DMS 273 treated with DMSO at 0.1 percent for 48 hours (cell line): ENCODE data around the gene WDR64.
"Not testable (repeated sequence)": the region's sequence is repeated elsewhere in the genome, so short reads cannot be mapped to it uniquely, and the experiment has no call there.

ENCODE experiments used
- DNase-seq: peaks from one replicate; lab custom pipeline; 2025; lab: John Stamatoyannopoulos, UW

Gene WDR64

GRCh38 chr1:241800640-241801039 is 148.6 kb downstream of the WDR64 start:
- no peak for DNase-seq

- no peak for DNase-seq
Measured at GRCh38 chr1:241802863-241803262, 150.8 kb downstream of the WDR64 start.

- DNase-seq = not testable (repeated sequence)
Measured at GRCh38 chr1:241804706-241805105, 152.6 kb downstream of the WDR64 start.

GRCh38 chr1:241808265-241808664 is 156.2 kb downstream of the WDR64 start:
- no peak for DNase-seq

GRCh38 chr1:241810769-241811405 is 158.8 kb downstream of the WDR64 start:
- no peak for DNase-seq

GRCh38 chr1:241813768-241814320 is 161.8 kb downstream of the WDR64 start:
- no peak for DNase-seq

GRCh38 chr1:241816008-241816407 is 163.9 kb downstream of the WDR64 start:
- DNase-seq = no peak

GRCh38 chr1:241817331-241817792 is 165.3 kb downstream of the WDR64 start:
- no peak for DNase-seq

- no peak for DNase-seq
Measured at GRCh38 chr1:241817956-241818612, 166.0 kb downstream of the WDR64 start.

- DNase-seq = no peak
Measured at GRCh38 chr1:241819340-241819866, 167.3 kb downstream of the WDR64 start.

- DNase-seq = no peak
Measured at GRCh38 chr1:241821363-241821762, 169.3 kb downstream of the WDR64 start.

- no peak for DNase-seq
Measured at GRCh38 chr1:241822846-241823245, 170.8 kb downstream of the WDR64 start.

GRCh38 chr1:241823925-241824324 is 171.8 kb downstream of the WDR64 start:
- DNase-seq = no peak

- DNase-seq = no peak
Measured at GRCh38 chr1:241825581-241825980, 173.5 kb downstream of the WDR64 start.

GRCh38 chr1:241826613-241827012 is 174.5 kb downstream of the WDR64 start:
- DNase-seq = not testable (repeated sequence)

- DNase-seq = no peak
Measured at GRCh38 chr1:241827264-241827663, 175.2 kb downstream of the WDR64 start.

- no peak for DNase-seq
Measured at GRCh38 chr1:241828463-241829021, 176.5 kb downstream of the WDR64 start.

GRCh38 chr1:241829468-241829867 is 177.4 kb downstream of the WDR64 start:
- DNase-seq = no peak

- no peak for DNase-seq
Measured at GRCh38 chr1:241834733-241835377, 182.8 kb downstream of the WDR64 start.

- DNase-seq = no peak
Measured at GRCh38 chr1:241836941-241837340, 184.9 kb downstream of the WDR64 start.

GRCh38 chr1:241837416-241837815 is 185.3 kb downstream of the WDR64 start:
- DNase-seq = no peak

GRCh38 chr1:241837901-241838300 is 185.8 kb downstream of the WDR64 start:
- no peak for DNase-seq
